DMS153 treated with DMSO at 0.1 percent for 48 hours (cell line): ENCODE results near the gene CYB5B.

Experiments used
- DNase-seq: peaks from one replicate; lab custom pipeline; 2025; ENCODE audit not compliant: unreplicated experiment; lab: John Stamatoyannopoulos, UW

Gene CYB5B, protein sequence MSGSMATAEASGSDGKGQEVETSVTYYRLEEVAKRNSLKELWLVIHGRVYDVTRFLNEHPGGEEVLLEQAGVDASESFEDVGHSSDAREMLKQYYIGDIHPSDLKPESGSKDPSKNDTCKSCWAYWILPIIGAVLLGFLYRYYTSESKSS

DNA sequence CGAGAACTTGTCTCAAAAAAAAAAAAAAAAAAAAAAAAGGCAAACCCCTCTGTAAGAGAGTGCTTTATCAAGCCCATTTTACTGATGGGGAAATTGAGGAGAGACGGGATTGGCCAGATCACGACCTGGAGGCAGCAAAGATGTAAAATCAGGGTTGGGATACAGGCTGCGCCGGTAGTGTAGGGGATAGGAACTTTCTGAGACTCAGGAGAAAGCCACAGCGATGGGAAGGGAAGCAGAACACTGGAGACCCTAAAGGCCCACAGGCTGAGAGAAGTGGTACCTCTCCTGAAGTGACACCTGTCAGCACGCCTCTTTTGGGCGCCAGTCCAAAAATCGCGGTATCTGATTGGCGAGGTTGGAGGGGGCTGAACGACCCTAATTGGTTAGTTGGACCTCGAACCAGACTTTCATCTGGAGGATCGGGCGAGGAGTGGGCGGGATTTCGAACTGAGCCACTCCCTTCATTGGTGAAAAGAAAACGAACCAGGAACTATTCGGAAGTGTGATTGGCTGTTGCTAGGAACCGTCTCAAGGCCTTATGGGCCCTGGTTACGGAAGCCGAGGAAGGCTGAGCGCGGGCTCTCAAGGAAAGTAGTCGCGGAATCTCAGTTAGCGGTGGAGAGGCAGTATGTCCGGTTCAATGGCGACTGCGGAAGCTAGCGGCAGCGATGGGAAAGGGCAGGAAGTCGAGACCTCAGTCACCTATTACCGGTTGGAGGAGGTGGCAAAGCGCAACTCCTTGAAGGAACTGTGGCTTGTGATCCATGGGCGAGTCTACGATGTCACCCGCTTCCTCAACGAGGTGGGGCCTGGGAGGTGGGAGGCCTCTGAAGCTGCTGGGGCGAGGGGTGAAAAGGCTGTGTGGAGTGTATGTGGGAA lies at the start of gene CYB5B:
Gene CYB5B, plus strand, starts transcription at position 567 of the 882 bp plus-strand sequence. Its CDS starts 65 bp downstream, at position 632.
- DNase-seq = peak; percentile 97

DNA sequence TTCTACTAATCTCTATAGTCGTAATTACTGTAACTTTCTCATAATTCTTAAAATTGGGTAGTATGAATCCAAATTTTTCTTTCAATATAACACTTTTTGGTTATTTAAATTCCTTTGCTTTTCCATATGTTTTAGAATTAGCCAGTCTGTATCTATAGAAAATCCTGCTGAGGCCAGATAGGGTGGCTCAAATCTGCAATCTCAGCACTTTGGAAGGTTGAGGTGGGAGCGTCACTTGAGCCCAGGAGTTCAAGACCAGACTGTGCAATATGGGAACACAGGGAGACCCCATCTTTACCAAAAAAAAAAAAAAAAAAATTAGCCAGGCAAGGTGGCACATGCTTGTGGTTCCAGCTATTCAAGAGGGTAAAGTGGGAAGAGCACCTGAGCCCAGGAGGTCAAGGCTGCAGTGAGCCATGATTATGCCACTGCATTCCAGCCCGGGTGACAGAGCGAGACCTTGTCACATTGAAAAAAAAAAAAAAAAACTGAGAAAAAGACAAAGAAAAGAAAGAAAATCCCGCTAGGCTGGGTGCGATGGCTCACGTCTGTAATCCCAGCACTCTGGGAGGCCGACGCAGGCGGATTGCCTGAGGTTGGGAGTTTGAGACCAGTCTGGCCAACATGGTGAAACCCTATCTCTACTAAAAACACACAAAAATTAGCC lies 47.9 kb upstream of the CYB5B start:
- DNase-seq = no peak

DNA sequence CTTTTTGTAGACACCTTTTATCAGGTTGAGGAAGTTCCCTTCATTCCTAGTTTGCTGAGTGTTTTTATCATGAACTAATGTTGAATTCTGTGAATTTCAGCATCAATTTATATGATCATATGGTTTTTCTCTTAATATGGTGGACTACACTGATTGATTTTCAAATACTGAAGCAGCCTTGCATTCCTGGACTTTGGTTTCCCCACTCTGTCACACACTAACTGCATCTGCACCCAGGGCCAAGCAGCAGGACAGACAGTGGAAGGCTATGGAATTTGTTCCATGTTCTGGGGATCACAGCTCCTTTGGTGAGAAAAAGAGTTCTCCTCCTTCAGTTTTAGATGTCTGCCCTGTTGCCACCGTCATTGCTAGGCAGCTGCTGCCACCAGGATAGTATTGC lies 46.4 kb upstream of the CYB5B start:
- DNase-seq = no peak

DNA sequence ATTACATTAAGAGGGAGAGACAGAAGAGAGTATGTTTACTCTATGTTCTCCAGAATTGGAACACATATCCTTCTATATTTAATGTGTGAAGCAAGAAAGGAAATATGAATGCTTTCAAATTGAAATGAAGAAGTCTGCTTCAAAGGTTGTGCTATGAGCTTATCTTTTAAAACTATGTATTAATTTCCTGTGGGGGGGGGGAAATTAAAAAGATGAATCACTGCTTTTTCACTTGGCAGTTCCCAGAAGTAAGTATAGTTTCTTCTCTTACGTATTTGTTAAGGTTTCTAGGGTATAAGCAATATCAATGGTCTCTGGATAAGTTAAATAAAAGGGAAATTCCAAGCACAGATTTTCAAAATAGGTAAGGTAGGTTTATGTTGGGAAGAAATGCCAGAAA lies 45.7 kb upstream of the CYB5B start:
- DNase-seq = no peak

DNA sequence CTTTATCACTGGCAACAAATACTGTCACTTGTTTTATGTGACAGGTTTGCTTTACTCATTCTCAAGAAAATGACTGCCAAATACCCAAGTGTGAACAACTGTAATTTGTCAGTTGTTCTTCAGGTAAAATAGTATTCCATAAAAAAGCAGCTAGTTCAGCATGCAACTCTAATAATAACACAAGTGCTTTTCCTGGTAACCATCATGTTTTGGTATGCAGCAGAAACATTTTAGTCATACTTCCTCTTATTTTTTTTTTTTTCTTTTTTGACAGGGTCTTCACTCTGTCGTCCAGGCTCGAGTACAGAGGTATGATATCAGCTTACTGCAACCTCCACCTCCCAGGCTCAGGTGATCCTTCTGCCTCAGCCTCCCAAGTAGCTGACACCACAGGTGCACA lies 43.2 kb upstream of the CYB5B start:
- DNase-seq = no peak

DNA sequence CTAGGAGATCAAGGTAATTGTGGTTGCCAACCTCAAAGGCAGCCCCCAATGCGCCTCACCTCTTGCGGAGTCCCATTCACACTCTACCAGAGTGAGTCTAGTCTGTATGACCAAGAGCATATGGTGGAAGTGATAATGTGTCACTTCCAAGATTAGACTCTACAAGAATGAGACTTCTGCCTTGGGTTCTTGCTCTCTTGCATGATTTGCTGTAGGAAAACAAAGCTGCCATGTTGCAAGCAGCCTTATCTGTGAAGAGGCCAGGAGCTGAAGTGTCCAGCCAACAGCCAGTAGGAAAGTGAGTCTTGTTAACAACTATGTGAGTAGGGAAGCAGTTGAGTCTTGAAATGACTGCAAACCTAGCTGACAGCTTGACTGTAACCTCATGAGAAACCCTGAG lies 42.0 kb upstream of the CYB5B start:
- no peak for DNase-seq

DNA sequence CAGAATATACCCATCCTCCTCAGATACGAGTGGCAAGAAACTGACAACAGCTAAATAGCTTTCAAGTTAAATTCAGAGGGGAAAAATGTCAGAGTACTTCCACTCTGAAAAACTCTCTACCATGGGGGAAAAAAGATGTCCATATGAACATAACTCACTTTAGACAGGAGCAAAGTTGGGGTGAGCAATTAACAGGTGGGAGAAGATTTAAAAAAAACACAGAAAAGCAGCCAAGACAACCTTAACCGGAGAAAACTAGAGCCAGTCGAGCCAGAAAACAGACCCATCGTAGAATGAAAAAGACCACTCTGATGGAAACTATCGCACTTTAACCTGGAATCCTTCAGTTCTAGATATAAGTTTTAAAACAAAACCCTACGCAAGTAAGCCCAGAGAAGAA lies 39.4 kb upstream of the CYB5B start:
- no peak for DNase-seq

DNA sequence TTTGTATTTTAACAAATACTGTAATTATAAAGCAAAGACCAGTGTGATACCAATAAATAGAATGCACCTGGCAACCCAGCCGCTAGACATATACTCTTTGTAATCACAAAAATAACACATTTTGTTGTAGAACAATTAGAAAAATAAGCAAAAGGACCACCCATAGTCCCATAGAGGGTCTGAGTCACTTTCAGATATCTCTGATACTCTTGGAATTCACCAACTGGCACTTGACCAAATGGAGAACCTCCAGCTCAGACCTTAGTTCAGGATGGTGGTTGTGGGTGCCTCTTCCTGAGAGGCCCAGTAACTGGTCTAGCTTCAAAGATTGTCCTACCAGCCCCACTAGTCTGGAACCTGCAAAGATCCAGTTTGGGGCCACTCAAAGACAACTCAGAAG lies 37.8 kb upstream of the CYB5B start:
- no peak for DNase-seq

DNA sequence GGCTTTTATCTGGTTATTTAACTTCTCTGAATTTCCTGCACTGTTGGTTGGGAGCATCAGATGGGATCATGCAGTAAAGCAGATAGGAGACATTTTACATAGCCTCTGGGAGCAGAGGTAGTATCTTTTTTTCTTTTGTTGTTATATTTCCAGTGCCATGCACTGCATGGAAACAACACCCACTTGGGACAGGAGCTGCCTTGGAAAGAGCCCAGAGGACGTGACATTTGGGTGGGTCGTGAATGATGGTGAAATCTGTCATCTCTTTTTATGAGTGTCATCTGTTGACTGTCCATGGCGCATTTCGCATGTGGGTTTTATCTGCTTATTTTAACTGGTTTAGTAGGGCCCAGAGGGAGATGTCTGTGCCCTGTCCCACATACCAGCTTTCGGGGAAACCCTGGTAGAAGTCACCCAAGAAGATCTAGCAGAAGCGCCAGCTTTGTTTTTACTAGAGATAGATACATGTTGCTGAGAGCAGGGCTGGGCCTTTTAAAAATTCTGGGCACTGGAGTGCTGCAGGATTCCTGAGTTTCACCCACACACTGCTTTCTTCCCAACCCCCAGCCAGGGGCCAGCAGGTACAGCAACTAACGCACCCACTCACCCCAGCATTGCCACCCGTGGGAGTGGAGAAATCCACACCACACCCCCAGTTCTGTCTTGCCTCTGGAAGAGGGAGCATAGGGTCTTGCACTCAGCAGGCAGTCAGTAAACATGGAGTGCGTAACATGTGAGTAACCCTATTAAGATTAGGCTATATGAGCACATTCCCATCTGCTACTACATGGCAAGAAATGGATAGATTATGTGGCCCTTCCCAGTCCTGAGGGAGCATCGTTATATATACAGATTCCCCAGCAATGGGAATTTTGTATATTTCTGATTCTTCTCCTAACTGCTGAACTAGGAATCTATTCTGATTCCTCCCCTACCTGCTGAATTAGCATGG lies 30.2 kb upstream of the CYB5B start:
- DNase-seq = no peak

DNA sequence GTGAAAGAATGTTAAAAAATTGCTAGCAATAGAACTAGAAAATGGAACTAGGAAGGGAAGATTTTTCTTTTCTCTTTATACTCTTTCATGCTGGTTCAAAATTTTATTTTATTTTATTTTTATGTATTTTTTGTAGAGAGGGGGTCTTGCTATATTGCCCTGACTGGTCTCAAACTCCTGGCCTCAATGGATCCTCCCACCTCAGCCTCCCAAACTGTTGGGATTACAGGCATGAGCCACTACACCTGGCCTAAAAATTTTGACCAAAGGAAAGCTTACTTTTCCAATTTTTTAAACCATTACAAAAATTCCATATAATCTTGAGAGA lies 28.6 kb upstream of the CYB5B start:
- no peak for DNase-seq

DNA sequence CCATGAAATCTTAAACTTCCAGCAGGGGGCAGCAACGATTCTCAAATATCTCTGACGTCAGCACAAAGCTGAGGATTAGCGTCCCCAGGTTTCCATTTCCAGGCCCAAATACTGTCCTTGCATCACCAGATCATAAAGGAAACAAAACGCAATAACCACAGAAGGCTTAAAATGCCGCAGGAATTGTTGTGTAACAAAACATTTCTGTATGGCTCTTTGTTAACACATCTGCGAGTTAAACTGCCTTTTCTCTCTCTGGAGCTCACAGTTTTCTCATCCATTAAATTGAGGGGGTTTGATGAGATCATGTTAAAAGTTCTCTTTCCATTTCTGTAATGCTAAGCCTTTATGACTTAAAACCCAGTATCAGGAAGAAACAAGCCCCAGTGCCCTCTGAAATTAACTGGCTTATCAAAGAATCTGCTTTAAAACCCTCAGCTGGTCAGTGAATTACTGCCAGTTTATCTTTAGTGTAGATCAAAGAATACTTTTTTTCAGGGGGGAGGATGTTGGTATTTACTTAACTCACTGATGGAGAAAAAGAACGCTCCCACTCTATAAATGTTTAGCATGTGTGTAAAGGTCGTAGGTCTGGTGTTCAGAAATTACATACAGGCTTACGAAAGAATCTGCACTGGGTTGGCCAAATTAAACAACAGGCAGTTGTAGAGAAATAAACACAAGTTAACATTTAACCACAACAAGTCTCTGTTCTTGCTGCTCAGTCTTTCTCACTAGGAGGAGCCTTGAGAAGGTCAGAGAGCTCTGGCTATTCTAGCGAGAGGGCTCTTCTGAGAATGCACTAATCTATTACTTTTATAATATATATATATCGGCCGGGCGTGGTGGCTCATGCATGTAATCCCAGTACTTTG lies 28.0 kb upstream of the CYB5B start:
- peak; percentile 66 for DNase-seq

DNA sequence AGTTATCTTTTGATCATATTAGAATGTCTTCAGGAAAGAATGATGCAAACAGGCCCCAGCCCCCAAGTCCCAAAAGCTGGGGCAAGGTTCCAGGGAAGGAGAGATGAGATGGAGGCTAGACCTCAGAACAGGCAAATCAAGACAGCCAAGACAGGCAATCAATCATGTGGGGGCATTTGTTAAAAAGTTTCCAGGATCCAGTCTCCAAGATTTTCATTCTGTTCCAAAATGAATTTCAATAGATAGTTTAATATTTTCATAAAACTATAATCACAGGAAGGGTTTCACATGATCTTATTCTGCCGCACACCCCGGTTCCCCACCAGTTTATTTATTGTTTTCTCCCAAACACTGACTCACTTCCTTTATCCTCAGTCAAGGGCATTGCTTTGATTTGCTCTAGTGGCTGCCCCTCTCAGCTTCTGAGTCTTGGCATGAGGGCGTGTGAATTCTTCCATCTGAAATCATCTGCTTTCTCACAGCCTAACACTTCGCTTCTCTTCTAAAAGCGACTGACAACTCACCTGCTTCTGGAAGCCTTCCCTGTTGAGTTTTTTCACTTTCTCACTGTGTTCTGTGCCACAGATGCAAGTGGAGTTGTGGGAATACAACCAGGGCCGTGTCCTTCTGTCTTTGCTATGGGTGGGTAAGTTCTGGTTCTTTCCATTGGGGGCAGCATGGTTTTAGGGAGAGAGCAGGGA lies 26.4 kb upstream of the CYB5B start:
- DNase-seq = peak; percentile 16

DNA sequence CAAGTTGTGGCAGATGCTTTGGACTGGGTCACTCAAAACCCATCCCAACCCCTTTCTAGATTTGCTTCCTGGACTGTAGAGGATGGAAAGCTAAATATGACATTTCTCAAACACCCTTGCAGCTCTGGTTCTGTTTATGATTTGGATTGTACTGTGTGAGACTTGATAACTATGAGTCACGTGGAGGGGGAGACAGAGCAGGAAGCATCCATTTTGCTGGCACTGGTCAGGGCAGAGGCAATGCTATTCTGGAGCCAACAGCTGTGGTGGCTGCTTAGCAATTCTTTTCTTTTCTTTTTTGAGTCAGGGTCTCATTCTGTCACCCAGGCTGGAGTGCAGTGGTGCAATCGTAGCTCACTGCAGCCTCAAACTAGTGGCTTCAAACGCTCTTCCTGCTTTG lies 25.1 kb upstream of the CYB5B start:
- DNase-seq = no peak

DNA sequence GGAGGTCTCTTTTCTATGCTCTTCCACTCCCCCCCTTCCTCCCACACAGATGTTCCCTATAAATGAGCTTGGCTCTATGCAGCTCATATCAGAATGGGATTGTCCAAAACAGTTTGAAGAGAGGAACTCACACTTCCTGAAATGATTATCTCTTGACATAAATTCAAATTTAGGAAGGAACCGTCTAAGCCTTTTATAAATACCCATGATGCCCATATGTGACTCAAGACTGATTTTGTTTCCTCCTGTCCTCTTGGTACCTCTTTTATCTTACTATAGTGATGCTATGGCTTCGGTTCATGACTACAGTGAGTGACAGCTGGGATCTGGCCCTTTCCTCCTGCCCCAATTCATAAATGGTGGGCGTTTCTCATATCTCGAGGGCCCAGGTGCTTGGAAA lies 22.0 kb upstream of the CYB5B start:
- DNase-seq = no peak

DNA sequence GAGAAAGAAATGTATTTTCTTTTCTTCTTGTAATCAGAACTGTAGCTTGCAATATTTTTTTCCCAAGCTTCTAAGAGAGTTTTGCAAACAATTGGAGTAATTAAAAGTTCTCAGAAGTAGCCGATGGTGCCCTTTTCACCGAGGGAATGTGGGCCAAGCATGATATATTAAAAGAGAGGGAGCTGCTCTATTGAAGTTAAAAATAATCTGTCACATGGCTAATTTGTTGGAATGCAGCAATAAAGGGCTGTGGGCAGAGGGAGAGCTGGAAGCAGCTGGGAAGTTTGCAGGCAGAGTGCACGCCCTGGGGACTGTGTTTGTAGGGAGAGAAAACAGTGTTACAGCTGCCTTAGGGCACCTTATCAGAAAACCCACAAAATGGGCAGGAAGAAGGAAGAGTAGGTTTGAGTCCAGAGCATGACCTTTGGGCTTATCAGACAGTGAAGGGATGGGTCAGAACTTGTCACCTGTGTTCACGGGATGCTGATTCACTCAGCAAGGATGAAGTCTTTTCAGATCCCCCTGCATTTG lies 20.1 kb upstream of the CYB5B start:
- no peak for DNase-seq

DNA sequence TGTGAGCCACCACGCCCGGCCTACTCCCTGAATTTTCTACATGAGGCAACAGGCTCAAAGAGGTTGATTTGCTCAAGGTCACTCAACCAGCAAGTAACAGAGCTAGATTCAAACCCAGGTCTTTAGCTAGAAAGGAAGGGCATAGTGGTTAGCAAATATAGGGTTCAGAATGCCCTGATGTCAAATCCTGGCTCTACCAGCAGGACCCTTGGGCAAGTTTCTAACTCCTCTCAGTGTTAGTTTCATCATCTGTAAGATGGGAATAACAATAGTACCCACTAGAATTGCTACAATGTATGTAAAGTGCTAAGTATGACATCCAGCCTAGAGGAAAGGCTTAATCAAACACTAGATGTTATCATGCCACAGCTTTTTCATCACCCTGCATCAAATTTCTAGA lies 19.1 kb upstream of the CYB5B start:
- no peak for DNase-seq

DNA sequence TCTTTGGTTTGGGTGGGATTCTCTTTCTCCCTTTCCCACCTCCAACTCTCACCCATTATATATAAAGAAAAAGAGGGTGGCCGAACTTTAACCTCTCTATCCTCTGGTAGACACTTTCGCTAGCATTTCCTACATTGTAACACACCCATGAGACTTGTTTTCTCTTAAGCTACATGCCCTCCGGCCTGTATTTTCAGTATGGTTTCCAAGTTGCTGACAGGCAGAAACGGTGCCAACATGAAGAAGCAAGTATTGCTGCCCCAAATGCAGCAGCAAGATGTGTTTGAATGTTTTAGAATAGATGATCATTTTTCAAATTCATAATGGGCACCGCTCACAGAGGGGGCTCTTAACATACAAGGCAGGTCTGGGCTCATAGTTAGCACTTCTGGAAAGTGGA lies 18.7 kb upstream of the CYB5B start:
- DNase-seq = no peak

DNA sequence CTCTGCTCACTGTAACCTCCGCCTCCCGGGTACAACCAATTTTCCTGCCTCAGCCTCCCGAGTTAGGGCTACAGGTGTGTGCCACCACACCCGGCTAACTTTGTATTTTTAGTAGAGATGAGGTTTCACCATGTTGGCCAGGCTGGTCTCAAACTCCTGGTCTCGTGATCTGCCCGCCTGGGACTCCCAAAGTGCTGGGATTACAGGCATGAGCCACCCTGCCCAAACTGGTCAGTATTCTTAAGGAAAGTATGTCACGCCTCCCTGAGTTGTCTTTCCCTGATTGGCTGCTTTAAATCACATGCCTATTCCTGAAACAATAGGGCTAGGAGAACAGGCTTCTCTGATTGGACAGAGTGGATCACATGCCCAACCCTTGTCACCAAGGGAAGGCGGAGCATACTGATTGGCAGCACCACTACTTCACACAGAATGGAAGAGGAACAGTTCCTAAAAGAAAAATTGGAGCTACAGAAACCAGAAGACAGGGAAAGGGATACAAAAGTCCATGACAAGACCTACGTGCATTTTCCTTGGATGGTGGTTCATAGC lies 17.6 kb upstream of the CYB5B start:
- DNase-seq = no peak

DNA sequence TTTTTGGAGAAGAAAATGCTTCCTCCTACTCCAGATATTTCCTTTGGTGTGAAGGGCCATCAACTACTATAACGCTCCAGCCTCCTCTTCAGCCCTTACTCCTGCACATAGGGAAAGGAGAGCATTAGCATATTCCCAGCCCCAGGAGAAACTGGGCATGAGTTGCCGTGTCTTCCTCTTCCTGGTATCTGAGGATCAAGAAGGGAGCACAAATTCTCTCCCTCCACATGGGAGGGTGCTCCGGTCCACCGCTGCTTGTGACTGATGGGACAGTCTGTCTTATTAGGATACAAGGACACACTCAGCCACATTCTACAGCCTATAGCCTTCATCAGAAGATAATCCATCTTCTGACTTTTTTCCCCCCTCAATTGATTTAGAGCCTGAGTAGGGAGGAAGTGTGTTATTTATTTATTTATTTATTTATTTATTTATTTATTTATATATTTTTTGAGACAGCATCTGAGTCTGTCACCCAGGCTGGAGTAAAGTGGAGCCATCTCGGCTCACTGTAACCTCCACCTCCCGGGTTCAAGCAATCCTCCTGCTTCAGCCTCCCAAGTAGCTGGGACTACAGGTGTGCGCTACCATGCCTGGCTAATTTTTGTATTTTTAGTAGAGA lies 16.6 kb upstream of the CYB5B start:
- DNase-seq = no peak
